ENCODE data around the gene VPS54.

The VPS54 gene
- total RNA-seq: 44.2 to 60.9 (median 50.2) reads per million in 3 experiments

GRCh38 chr2:64019083-64019974, at the start of gene VPS54:
VPS54 (minus strand) TSS chr2:64019428; CDS start chr2:63983999, 35,429 bp downstream.
- DNase-seq: peak; percentile 53

DNA sequence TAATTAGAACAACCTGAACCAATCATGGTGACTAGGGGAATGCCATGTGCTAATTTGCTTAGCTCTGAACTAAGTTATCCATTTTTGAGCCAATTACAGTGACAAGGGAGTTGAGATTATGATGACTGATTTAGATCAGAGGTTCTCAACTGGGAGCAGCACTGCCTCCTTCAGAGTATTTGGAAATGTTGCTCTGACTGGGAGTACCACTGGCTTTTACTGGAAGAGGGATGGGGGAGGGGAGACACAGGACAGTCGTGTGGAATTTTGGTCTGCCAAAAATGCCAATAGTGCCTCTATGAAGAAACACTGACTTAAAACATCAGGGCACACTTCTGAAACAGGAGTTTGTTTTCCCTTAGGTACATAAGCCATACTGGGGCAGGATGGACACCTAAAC, 48.1 kb upstream of the VPS54 start:
- no peak for DNase-seq

DNA sequence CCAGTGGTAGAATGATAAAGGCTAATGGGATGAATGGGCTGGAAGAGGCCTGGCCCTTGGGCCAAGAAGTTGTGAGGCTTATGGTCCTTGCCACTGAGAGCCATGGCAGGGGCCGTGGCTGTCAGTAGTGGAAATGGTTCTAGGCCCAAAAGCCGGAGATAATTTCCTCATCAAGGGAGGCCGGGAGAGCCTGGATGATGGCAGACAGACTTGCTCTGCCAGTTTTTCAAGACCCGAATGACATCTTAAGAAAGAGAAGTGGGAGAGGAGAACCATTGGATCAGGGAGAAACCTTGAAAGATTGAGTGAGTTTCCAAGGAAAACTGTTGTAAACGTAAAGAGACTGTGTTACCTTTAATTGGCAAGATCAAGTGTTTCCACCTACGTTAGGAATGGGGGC, 46.3 kb upstream of the VPS54 start:
- DNase-seq: no peak

DNA sequence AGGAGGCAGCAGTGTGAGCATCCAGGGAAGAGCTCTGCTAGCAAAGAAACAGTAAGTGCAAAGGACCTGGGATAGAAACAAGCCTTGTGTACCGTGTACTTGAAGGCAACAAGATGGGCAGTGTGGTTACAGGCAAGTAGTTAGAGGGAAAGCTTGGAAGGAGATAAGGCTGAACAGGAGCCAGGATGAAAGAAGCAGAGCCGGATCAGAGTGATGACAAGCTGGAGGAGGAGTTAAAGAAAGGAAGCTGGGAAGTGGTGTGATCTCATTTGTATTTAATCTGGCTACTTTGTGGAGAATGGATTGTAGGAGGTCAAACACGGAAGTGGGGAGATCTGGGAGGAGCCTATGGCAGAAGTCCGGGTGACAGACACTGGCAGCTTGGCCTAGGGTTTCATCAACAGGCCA, 44.7 kb upstream of the VPS54 start:
- no peak for DNase-seq

DNA sequence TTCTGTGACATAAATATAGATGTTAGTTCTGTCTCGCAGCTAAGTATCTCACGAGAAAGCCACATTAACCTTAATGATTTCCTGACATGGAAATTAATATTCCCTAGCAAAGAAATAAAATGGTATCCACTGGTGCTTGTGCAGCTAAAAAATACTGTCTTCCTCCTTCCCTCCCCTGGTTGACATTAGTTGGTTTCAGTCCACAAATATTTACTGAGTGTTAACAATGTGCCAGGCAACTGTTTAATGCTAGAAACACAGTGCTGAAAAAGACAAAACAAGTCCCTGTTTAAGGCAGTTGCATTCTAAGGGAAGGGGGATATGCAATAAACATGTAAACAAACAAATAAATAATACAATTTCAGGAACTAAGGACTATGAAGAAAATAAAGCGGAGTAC, 44.2 kb upstream of the VPS54 start:
- DNase-seq: no peak

- no peak for DNase-seq
Measured at GRCh38 chr2:64062840-64063239, 43.6 kb upstream of the VPS54 start.

DNA sequence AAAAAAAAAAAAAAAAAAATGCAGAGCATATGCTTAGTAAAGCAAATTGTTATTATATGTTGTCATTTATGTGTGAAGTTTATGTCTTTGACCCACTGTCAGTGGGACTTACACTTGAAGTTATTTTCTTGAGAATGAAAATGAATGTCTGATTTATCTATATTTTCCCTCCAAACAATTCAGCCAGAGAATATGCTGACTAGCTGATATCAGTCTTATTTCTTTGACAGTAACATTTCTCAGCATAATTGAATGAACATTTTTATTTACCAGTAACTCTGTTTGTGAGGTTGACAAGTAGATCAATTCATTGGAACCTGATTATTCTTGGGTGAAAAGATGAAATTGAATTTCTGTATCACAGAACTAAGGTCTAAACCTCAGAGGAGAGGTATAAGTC, 40.0 kb upstream of the VPS54 start:
- DNase-seq: no peak

DNA sequence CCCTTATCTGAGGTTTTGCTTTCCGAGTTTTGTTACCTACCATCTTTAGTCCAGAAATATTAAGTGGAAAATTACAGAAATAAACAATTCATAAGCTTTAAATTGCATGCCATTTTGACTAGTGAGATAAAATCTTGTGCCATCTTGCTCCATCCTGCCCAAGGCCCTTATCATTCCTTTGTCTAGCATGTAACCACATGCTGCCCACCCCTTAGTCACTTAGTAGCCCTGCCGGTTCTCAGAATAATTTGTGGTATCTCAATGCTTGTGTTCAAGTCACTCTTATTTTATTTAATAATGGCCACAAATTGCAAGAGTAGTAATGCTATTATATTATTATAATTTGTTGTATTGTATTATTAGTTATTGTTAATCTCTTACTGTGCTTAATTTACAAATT, 36.8 kb upstream of the VPS54 start:
- no peak for DNase-seq

DNA sequence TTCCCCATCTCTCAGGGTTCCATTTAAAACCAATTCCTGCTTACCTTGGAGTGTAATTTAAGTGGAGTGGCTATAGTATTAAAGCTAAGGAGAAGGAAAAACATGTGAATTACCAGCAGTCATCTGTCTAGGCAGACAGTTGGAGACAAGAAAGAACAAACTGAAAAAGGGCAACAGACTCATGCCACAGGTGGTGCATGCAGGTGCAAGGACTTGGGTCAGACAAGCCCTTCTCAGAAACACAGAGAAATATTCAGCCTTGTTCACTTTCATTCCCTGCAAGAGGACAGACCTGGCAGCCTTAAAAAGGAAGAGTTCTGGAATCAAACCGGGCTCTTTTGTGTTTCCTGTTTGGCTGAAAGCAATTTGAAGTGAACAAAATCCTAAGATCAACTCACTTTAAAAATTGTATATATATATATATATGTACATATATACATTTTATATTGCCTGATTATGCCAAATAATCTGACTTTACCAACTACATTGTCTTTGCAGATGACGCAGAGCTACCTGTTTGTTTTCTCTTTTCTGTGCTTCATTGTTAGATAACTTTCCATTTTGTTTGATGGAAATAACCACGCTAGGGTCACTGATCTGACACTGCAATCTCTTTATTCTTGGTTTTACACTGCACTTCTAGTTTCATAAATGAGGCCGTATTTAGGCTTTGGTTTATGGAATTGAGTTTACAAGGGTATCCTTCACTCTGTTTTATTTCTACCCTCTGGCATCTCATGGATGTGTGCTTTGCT, 35.1 kb upstream of the VPS54 start:
- DNase-seq: no peak

DNA sequence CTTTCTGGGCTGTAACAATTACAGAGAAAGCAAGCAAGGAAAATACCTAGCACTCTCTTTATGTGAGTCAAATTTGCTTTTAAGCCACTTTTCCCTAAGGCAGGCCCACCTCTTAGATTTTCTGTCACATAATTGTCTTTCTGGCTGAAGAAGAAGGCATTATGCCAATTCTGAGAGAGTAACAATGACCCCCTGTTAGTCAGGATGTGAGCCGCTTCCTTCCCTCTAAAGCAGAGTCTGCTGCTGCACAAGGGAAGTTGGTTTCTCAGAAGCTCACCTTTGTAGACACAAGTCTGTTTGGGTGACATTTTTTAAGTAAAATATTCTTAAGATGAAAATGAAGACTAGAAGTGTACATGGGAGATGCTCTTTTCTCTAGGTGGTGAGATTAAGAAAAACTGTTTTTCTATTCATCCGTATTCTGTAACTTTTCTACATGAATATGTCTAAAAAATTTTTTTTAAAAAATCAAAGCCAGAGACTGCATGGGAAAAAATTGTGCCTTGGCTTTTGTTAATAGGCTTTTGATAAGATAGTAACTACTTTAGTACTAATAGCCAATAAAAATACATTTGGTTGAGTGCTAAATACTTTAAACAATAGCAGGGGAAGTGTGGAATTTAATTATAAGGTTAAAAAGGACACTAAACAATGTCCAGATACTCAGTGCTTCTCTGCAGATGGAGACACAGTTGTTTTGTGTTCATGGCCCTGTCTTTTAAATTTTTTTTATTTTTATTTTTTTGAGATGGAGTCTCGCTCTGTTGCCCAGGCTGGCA, 33.4 kb upstream of the VPS54 start:
- DNase-seq: peak; percentile 12

- peak; percentile 69 for DNase-seq
Measured at GRCh38 chr2:64049633-64050220, 30.5 kb upstream of the VPS54 start.

- DNase-seq: no peak
Measured at GRCh38 chr2:64045938-64046337, 26.7 kb upstream of the VPS54 start.

- DNase-seq: no peak
Measured at GRCh38 chr2:64040161-64040560, 20.9 kb upstream of the VPS54 start.

GRCh38 chr2:64036034-64036705, 16.9 kb upstream of the VPS54 start:
- peak; percentile 57 for DNase-seq

- peak; percentile 16 for DNase-seq
Measured at GRCh38 chr2:64035072-64035942, 16.1 kb upstream of the VPS54 start.

- no peak for DNase-seq
Measured at GRCh38 chr2:64029116-64029665, 10.0 kb upstream of the VPS54 start.

GRCh38 chr2:64025741-64026140, 6.5 kb upstream of the VPS54 start:
- peak; percentile 26 for DNase-seq

DNA sequence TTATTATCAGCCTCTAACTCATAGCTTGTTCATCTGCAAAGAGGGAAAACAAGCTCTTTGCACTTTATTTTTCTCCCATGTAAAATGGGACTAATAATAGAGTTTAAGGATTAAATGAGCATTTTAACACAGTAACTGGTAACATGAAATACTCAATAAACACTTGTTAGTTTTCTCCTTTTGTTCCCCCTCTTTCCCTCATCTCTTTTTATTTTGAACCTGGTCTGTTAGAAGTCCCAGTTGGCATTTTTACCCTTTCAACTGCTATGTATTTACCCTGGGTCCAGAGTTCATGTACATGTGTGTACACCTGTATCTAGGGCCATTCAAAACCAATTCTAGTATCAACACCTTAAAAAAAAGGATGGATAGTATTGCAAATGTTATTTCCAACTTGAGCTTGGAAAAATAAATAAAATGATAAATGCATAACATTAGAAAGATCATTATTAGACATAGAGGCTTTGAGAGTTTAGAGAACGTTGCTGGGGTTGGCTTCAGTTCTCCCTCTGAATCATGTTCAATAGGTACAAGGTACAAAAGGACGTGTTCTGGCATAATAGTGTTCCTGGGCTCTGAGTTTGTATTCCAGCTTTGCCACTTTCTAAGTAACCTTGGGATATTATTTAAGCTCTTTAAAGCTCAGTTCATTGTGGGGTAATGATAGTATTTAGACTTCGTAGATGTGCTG, 5.2 kb upstream of the VPS54 start:
- no peak for DNase-seq

DNA sequence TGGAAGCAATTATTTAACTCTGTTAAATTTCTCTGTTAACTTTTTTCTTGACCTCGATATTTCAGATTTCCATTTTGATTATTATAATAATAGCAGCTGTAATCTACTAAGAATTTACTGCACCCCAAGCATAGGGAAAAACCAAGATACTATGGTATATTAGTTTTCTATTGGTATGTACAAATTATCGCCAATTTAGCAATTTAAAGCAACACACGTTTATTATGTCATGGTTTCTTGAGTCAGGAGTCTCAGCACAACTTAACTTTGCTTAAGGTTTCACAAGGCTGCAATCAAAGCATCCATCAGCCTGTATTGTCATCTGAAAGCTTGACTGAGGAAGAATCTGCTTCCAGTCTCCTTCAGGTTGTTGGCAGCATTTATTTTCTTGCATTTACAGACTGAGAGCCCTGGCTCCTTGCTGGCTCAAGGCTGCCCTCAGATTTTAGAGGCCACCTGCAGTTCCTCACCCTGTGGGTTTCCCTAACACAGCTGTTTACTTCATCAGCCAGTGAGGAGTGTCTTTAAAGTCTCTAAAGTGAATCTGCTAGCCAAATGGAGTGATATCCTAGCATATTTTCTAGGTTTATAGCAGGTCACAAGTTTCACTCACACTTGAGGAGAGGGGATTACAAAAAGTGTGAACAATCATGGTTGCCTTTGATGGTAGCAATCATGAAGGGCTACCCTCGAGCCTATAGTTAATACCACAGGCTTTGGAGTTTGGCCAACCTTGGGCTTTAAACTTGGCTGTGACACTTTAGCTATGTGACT, 4.4 kb upstream of the VPS54 start:
- no peak for DNase-seq
